UCSD-AML1 (cell line): Measurements from ENCODE around the gene TMCC1.
"Not testable (repeated sequence)": the region's sequence is repeated elsewhere in the genome, so short reads cannot be mapped to it uniquely, and the experiment has no call there.

Experiments used
- DNase-seq: peaks from one replicate; lab custom pipeline; 2025; ENCODE audit not compliant: unreplicated experiment; lab: John Stamatoyannopoulos, UW

Gene TMCC1

GRCh38 chr3:129777806-129778205 lies 115.7 kb downstream of the TMCC1 start:
- no peak for DNase-seq

GRCh38 chr3:129775870-129776269 lies 117.6 kb downstream of the TMCC1 start:
- no peak for DNase-seq

- DNase-seq, result no peak
These were observed 119.5 kb downstream of the TMCC1 start for GRCh38 chr3:129773691-129774663.

GRCh38 chr3:129770604-129771003 lies 122.9 kb downstream of the TMCC1 start:
- DNase-seq, result no peak

- DNase-seq, result no peak
These were observed 123.9 kb downstream of the TMCC1 start for GRCh38 chr3:129769616-129770015.

GRCh38 chr3:129768728-129769127 lies 124.8 kb downstream of the TMCC1 start:
- no peak for DNase-seq

- no peak for DNase-seq
These were observed 127.4 kb downstream of the TMCC1 start for GRCh38 chr3:129766135-129766534.

- no peak for DNase-seq
These were observed 129.4 kb downstream of the TMCC1 start for GRCh38 chr3:129764090-129764489.

GRCh38 chr3:129758785-129759320 lies 134.7 kb downstream of the TMCC1 start:
- no peak for DNase-seq

GRCh38 chr3:129758306-129758705 lies 135.2 kb downstream of the TMCC1 start:
- DNase-seq, result no peak

GRCh38 chr3:129756871-129757270 lies 136.6 kb downstream of the TMCC1 start:
- DNase-seq, result no peak

- not testable (repeated sequence) for DNase-seq
These were observed 142.4 kb downstream of the TMCC1 start for GRCh38 chr3:129751105-129751504.

- no peak for DNase-seq
These were observed 143.8 kb downstream of the TMCC1 start for GRCh38 chr3:129749692-129750091.

- DNase-seq, result no peak
These were observed 145.5 kb downstream of the TMCC1 start for GRCh38 chr3:129747992-129748391.

GRCh38 chr3:129747136-129747535 lies 146.4 kb downstream of the TMCC1 start:
- no peak for DNase-seq

GRCh38 chr3:129746629-129747028 lies 146.9 kb downstream of the TMCC1 start:
- DNase-seq, result no peak

GRCh38 chr3:129745253-129745652 lies 148.3 kb downstream of the TMCC1 start:
- DNase-seq, result no peak

GRCh38 chr3:129741794-129742193 lies 151.7 kb downstream of the TMCC1 start:
- DNase-seq, result no peak

- no peak for DNase-seq
These were observed 153.4 kb downstream of the TMCC1 start for GRCh38 chr3:129740090-129740489.

GRCh38 chr3:129739634-129740033 lies 153.9 kb downstream of the TMCC1 start:
- no peak for DNase-seq

- no peak for DNase-seq
These were observed 155.3 kb downstream of the TMCC1 start for GRCh38 chr3:129738172-129738571.

GRCh38 chr3:129736070-129736469 lies 157.4 kb downstream of the TMCC1 start:
- no peak for DNase-seq
